ENCODE measurements around the gene NETO1. TPM values are rescaled to one million over a fixed set of nuclear protein-coding genes. Genes with fewer than 3 reads are reported as not detected.

Gene NETO1, protein sequence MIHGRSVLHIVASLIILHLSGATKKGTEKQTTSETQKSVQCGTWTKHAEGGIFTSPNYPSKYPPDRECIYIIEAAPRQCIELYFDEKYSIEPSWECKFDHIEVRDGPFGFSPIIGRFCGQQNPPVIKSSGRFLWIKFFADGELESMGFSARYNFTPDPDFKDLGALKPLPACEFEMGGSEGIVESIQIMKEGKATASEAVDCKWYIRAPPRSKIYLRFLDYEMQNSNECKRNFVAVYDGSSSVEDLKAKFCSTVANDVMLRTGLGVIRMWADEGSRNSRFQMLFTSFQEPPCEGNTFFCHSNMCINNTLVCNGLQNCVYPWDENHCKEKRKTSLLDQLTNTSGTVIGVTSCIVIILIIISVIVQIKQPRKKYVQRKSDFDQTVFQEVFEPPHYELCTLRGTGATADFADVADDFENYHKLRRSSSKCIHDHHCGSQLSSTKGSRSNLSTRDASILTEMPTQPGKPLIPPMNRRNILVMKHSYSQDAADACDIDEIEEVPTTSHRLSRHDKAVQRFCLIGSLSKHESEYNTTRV
- 1 to 10 TPM in 2 of 3 donors, not detected in 1; 1.2 to 1.6 TPM for polyA plus RNA-seq

DNA sequence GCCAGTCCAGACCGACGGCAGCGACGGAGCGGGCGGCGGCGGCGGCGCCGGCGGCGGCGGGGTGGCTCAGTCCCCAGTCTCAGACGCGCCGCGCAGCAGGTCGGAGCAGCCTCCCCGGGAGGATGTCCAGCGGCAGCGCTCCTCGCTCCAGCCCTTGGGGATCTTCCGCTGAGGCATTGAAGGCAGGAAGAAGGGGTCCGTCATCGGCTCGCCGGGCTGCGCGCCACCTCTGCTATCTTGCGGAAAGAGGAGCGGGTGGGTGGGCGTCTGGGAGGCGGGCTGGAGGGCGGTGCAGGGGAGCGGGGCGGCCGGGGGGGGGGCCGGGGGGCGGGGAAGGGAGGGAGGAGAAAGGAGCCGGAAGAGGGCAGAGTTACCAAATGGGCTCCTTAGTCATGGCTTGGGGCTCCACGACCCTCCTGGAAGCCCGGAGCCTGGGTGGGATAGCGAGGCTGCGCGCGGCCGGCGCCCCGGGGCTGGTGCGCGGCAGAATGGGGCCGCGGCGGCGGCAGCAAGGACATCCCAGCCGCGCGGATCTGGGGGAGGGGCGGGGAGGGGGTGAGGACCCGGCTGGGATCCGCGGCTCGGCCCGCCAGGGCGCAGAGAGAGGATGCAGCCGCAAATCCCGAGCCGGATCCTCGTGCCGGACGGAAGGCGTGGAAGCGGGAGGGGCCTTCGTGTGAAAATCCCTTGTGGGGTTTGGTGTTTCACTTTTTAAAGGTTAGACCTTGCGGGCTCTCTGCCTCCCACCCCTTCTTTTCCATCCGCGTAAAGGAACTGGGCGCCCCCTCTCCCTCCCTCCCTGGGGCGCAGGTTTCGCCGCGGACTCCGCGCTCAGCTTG, at the start of gene NETO1:
NETO1 (minus strand) TSS at position 242 of the 839 bp plus-strand sequence. CDS start 696 bp downstream, outside the sequence.
- 0 to 3% (median 1%) methylated on average over 50 to 83 of the region's 85 CpGs for WGBS, 3 donors
- H3K27ac ChIP-seq (ENCODE audit: low read depth, low read length), result no peak within 1 kb of the TSS

GRCh38 chr18:72910045-72910444, 42.3 kb upstream of the NETO1 start:
- H3K27ac ChIP-seq (ENCODE audit: low read depth, low read length), result no peak overlapping the region
- WGBS, 3 donors, result 76 to 81% (median 79%) methylated on average over 5 of the region's 5 CpGs

- WGBS, 3 donors, result 34 to 42% (median 38%) methylated on average over 2 of the region's 2 CpGs
These were observed 40.4 kb upstream of the NETO1 start for GRCh38 chr18:72908181-72908580.

GRCh38 chr18:72903033-72903432, 35.2 kb upstream of the NETO1 start:
- H3K27ac ChIP-seq (ENCODE audit: low read depth, low read length), result no peak overlapping the region
- WGBS, 3 donors, result 79 to 91% (median 83%) methylated on average over 2 of the region's 2 CpGs

More at GRCh38 chr18:72908181-72908580, 40.4 kb upstream of the NETO1 start:
- H3K27ac ChIP-seq (ENCODE audit: low read depth, low read length), result no peak overlapping the region

DNA sequence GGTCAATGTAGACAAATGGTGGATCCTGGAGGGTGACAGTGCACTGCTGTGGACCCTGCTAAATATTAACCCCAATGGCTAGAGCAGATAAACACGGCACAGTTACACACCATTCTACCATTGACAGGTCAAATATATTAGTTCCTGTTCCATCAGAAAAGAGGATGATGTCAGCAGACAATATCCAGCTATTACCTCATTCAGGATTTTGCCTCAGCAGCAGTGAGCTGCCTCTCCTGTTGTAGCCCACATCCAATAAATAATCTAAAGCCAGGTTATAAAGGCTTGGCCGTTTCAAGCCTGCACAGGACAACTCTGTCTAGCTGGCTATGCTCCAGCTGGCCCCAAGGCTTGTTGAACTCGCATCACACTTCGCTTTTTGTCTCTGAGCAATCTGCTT, 31.6 kb upstream of the NETO1 start:
- H3K27ac ChIP-seq (ENCODE audit: low read depth, low read length), result no peak overlapping the region
- 35 to 56% (median 53%) methylated on average over 4 of the region's 4 CpGs for WGBS, 3 donors

- WGBS, 3 donors, result 28 to 57% (median 57%) methylated on average over 3 of the region's 3 CpGs
These were observed 31.1 kb upstream of the NETO1 start for GRCh38 chr18:72898870-72899269.

GRCh38 chr18:72895548-72895947, 27.8 kb upstream of the NETO1 start:
- 55 to 65% (median 62%) methylated on average over 2 of the region's 2 CpGs for WGBS, 3 donors
- no peak overlapping the region for H3K27ac ChIP-seq (ENCODE audit: low read depth, low read length)

More at GRCh38 chr18:72898870-72899269, 31.1 kb upstream of the NETO1 start:
- no peak overlapping the region for H3K27ac ChIP-seq (ENCODE audit: low read depth, low read length)

GRCh38 chr18:72878561-72878960, 10.8 kb upstream of the NETO1 start:
- WGBS, 3 donors, result 62 to 80% (median 71%) methylated on average over 3 of the region's 3 CpGs
- no peak overlapping the region for H3K27ac ChIP-seq (ENCODE audit: low read depth, low read length)

GRCh38 chr18:72878143-72878542, 10.4 kb upstream of the NETO1 start:
- H3K27ac ChIP-seq (ENCODE audit: low read depth, low read length), result no peak overlapping the region
- WGBS, 3 donors, result 58 to 73% (median 66%) methylated on average over 2 of the region's 2 CpGs

DNA sequence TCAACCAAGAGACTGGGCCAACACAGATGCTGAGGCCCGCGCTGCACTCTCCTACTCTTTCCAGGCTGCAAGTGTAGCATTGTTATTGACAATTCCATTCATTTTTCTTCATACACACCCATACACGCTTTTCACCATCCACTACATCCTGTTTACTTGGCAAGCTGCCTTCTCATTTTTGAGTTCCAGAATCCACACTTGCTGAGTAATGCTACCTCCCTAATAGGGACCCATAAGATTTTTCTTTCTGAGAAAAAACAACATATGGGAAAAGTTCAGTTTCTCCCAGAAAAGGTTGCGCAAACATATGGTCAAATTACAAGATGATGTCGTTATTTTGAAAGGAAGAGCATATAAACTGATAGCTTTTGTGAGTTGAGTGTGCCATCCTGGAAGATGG, 3.3 kb upstream of the NETO1 start:
- H3K27ac ChIP-seq (ENCODE audit: low read depth, low read length), result no peak overlapping the region
- WGBS, 3 donors, result 51 to 61% (median 60%) methylated on average over 5 of the region's 5 CpGs

DNA sequence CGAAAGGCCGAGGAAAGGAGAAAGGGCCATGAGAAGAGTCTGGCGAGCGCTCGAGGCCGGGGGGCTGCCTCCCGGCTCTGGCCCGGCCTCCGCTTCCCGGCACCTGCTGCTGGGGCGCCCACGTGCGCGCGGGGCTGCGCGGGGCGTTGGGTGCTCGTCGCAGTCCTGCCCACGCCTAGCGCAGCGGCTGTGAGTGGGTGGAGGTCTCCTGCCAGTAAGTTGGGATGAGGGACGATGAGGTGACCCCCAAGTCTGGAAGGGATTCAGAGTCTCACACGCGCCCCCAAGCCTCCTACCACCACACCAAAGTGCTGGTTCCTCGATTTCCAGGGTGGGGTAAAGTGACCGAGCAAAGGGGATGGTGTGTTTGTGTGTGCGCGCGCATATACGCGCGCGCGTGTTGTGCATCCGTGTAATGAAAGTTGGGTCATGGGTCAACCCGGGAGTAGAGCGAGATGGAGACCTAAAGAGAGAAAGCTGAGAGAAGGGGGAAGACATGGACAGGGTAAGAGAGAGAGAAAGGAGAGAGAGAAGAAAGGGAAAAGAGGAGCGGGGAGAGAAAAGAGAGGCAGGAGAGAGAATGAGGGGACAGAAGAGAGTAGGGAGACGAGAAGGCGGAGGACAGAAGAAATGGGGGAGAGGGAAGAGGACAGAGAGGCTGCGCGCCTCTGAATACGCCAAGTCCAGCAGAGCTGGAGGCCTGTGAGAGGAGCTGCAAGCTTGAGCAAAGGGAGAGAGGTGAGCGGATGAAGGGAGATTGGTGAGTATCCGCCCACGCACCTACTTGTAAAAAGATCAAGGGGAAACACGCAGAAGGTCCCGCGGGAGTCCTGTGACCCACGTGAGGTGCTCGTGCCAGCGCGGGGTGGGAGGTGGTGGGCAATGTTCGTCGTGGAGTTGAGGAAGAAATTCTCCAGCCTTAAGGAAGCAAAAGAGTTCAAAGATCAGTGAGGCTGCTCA, 1.7 kb upstream of the NETO1 start:
- 6 to 9% (median 7%) methylated on average over 55 to 57 of the region's 57 CpGs for WGBS, 3 donors
- H3K27ac ChIP-seq (ENCODE audit: low read depth, low read length), result no peak overlapping the region

GRCh38 chr18:72868585-72869225, 918 bp upstream of the NETO1 start:
- no peak overlapping the region for H3K27ac ChIP-seq (ENCODE audit: low read depth, low read length)
- WGBS, 3 donors, result 0 to 2% (median 1%) methylated on average over 57 to 62 of the region's 62 CpGs

DNA sequence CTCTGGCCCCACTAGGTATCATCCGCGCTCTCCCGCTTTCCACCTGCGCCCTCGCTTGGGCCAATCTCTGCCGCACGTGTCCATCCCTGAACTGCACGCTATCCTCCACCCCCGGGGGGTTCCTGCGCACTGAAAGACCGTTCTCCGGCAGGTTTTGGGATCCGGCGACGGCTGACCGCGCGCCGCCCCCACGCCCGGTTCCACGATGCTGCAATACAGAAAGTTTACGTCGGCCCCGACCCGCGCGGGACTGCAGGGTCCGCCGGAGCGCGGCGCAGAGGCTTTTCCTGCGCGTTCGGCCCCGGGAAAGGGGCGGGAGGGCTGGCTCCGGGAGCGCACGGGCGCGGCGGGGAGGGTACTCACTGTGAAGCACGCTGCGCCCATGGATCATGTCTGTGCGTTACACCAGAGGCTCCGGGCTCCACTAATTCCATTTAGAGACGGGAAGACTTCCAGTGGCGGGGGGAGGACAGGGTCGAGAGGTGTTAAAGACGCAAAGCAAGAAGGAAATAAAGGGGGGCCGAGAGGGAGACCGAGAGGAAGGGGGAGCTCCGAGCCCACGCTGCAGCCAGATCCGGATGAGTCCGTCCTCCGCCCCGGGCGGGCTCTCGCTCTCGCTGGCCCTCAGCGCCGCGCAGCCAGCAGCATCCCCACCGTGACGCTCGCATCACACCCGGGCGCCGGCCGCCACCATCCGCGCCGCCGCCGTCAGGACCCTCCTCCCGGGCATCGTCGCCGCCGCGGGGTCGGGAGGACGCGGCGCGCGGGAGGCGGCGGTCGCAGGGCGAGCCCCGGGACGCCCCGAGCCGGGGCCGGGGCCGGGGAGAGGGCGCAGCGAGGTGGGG, 664 bp downstream of the NETO1 start:
- 1 to 2% (median 1%) methylated on average over 80 to 102 of the region's 102 CpGs for WGBS, 3 donors

GRCh38 chr18:72866442-72866900, 1.3 kb downstream of the NETO1 start:
- H3K27ac ChIP-seq (ENCODE audit: low read depth, low read length), result no peak overlapping the region
- 4 to 10% (median 6%) methylated on average over 18 of the region's 18 CpGs for WGBS, 3 donors

More for the DNA sequence above, 664 bp downstream of the NETO1 start:
- no peak overlapping the region for H3K27ac ChIP-seq (ENCODE audit: low read depth, low read length)

- H3K27ac ChIP-seq (ENCODE audit: low read depth, low read length), result no peak overlapping the region
- 79 to 85% (median 84%) methylated on average over 9 of the region's 9 CpGs for WGBS, 3 donors
These were observed 4.0 kb downstream of the NETO1 start for GRCh38 chr18:72863754-72864153.

DNA sequence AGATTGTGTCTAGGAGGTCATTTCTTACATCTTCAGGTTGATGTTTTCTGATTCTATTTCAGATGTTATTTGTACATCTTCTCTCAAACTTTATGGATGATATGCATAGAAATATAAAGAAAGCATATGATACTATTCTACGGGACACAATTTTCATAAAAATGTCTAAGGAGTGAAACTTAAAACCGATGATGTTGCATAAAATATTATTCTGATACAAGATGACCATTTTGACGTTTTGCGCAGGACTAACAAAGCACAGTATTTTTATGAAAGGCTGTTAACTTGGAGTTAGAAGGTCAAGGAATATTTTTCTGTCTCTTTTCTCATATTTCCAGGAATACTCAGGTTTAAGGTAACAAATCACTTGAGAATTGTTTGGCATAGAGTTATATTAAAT, 8.7 kb downstream of the NETO1 start:
- 79 to 88% (median 85%) methylated on average over 4 of the region's 4 CpGs for WGBS, 3 donors
- H3K27ac ChIP-seq (ENCODE audit: low read depth, low read length), result no peak overlapping the region
